Loucy (cell line): ENCODE data around the gene NDUFV3.

ENCODE experiments used
- CTCF ChIP-seq: fragments of 200-600 bp; sonication (generic); conservative IDR thresholded peaks from 2 replicates; pipeline ENCODE4 v1.5.1; 2014; ENCODE audit warnings: mild to moderate bottlenecking, antibody characterized with exemption, low read length
- EZH2phosphoT487 ChIP-seq: fragments of 200-600 bp; IDR thresholded peaks from 2 replicates; pipeline ENCODE4 v1.6.1; 2018; ENCODE audit warnings: antibody characterized with exemption, mild to moderate bottlenecking, moderate library complexity, borderline replicate concordance

DNA sequence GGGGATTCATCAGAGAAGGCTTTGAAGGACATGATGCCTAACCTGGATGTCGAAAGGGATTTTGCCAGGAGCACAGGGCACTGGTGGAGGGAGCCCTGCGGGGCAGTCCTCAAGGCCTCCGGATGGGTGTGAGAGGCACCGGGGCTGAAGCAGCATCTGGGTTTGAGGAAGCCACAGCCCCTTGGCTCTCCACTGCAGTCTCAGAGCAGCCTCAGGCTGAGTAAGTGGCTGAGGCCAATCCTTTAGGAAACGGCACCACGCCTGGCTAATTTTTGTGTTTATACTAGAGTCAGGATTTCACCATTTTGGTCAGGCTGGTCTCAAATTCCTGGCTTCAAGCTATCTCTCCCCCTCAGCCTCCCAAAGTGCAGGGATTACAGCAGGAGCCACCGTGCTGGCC, 20.4 kb downstream of the NDUFV3 start:
- TF ChIP-seq CTCF, result no peak
- TF ChIP-seq EZH2phosphoT487, result no peak
